GM12801 (cell line): ENCODE results near the gene TRABD2B.

Source experiments
- CTCF ChIP-seq: IDR thresholded peaks from one replicate; pipeline ENCODE4 v1.5.1; 2011; ENCODE audit warnings: control low read depth; ENCODE audit not compliant: insufficient read length; ENCODE audit errors: extremely low read depth

TRABD2B gene

GRCh38 chr1:47947531-47947930 lies 49.7 kb downstream of the TRABD2B start:
- no peak for TF ChIP-seq CTCF

- no peak for TF ChIP-seq CTCF
These were observed 52.6 kb downstream of the TRABD2B start for GRCh38 chr1:47944561-47944960.

GRCh38 chr1:47942240-47942629 lies 55.0 kb downstream of the TRABD2B start:
- no peak for TF ChIP-seq CTCF

GRCh38 chr1:47941609-47942239 lies 55.5 kb downstream of the TRABD2B start:
- TF ChIP-seq CTCF = no peak

GRCh38 chr1:47940779-47941178 lies 56.4 kb downstream of the TRABD2B start:
- no peak for TF ChIP-seq CTCF

GRCh38 chr1:47940326-47940725 lies 56.9 kb downstream of the TRABD2B start:
- TF ChIP-seq CTCF = no peak

- TF ChIP-seq CTCF = no peak
These were observed 58.7 kb downstream of the TRABD2B start for GRCh38 chr1:47938520-47938919.
